Progenitor cell of endocrine pancreas (in vitro differentiated cells): ENCODE measurements around the gene GLTP. TPM values are rescaled to one million over a fixed set of nuclear protein-coding genes. Genes with fewer than 3 reads are reported as not detected.

Source experiments
- DNase-seq: peaks from one replicate; pipeline ENCODE4 v3.0.0; 2021; ENCODE audit warnings: low spot score; ENCODE audit not compliant: unreplicated experiment
- H3K27ac Mint-ChIP-seq: 2 replicates; pipeline ENCODE4 v1.8.0; 2021; ENCODE audit warnings: mild to moderate bottlenecking, moderate library complexity, mixed read lengths
- H3K27me3 Mint-ChIP-seq: 2 replicates; pipeline ENCODE4 v1.8.0; 2021; ENCODE audit warnings: mixed read lengths
- H3K36me3 Mint-ChIP-seq: 2 replicates; pipeline ENCODE4 v1.8.0; 2022; ENCODE audit warnings: mixed read lengths; ENCODE audit not compliant: insufficient read depth
- H3K4me1 Mint-ChIP-seq: 2 replicates; pipeline ENCODE4 v1.8.0; 2021; ENCODE audit warnings: low read depth, mixed read lengths
- H3K4me3 Mint-ChIP-seq: 2 replicates; pipeline ENCODE4 v1.8.0; 2021; ENCODE audit warnings: low read depth, mild to moderate bottlenecking, moderate library complexity, mixed read lengths
- H3K9me3 Mint-ChIP-seq: 2 replicates; pipeline ENCODE4 v1.8.0; 2021; ENCODE audit warnings: low read depth, mixed read lengths
- CTCF ChIP-seq: fragments of 200-600 bp; sonication (generic); IDR thresholded peaks from one replicate; pipeline ENCODE4 v1.5.0; 2021; ENCODE audit warnings: antibody characterized with exemption, mild to moderate bottlenecking; ENCODE audit not compliant: unreplicated experiment
- total RNA-seq: library from RNA; stranded (reverse); gene quantifications from 2 replicates; pipeline ENCODE4 v1.2.1, GENCODE V29; 2021

GLTP gene
- total RNA-seq, 1 donor from 2014 or later = 21.7 TPM

- DNase-seq = no peak
- Mint-ChIP-seq H3K9me3 (no peaks in the 10 kb centered on the region), H3K36me3 (no peaks in the 10 kb centered on the region), H3K4me1 (peaks cover 7% of the 10 kb centered on the region), H3K4me3 (no peak overlapping the region), H3K27me3 (peaks cover 2% of the 10 kb centered on the region), H3K27ac (no peak overlapping the region)
- no peak for TF ChIP-seq CTCF
These were observed 51.4 kb downstream of the GLTP start for GRCh38 chr12:109828754-109829511.

- H3K36me3 Mint-ChIP-seq = no peaks in the 10 kb centered on the region
- no peaks in the 10 kb centered on the region for H3K27me3 Mint-ChIP-seq
- peaks cover 7% of the 10 kb centered on the region for H3K4me1 Mint-ChIP-seq
- no peak overlapping the region for H3K4me3 Mint-ChIP-seq
- no peak overlapping the region for H3K27ac Mint-ChIP-seq
- no peak for DNase-seq
- TF ChIP-seq CTCF = no peak
- no peaks in the 10 kb centered on the region for H3K9me3 Mint-ChIP-seq
These were observed 52.5 kb downstream of the GLTP start for GRCh38 chr12:109827566-109828550.

GRCh38 chr12:109827080-109827479, 53.3 kb downstream of the GLTP start:
- no peak for TF ChIP-seq CTCF
- peaks cover 7% of the 10 kb centered on the region for H3K4me1 Mint-ChIP-seq

GRCh38 chr12:109824731-109825130, 55.6 kb downstream of the GLTP start:
- no peak for DNase-seq
- no peaks in the 10 kb centered on the region for H3K36me3 Mint-ChIP-seq
- no peak for TF ChIP-seq CTCF
- H3K4me3 Mint-ChIP-seq = no peak overlapping the region
- H3K4me1 Mint-ChIP-seq = no peaks in the 10 kb centered on the region
- no peaks in the 10 kb centered on the region for H3K9me3 Mint-ChIP-seq
- H3K27ac Mint-ChIP-seq = no peak overlapping the region
- no peaks in the 10 kb centered on the region for H3K27me3 Mint-ChIP-seq

More at GRCh38 chr12:109827080-109827479, 53.3 kb downstream of the GLTP start:
- Mint-ChIP-seq H3K27ac (no peak overlapping the region), H3K4me3 (no peak overlapping the region), H3K27me3 (no peaks in the 10 kb centered on the region), H3K9me3 (no peaks in the 10 kb centered on the region), H3K36me3 (no peaks in the 10 kb centered on the region)
- no peak for DNase-seq

- DNase-seq = no peak
- Mint-ChIP-seq H3K27me3 (no peaks in the 10 kb centered on the region), H3K4me1 (no peaks in the 10 kb centered on the region), H3K27ac (no peak overlapping the region), H3K4me3 (no peak overlapping the region), H3K9me3 (no peaks in the 10 kb centered on the region), H3K36me3 (no peaks in the 10 kb centered on the region)
- TF ChIP-seq CTCF = no peak
These were observed 57.4 kb downstream of the GLTP start for GRCh38 chr12:109822951-109823411.
